HEK293 (cell line): ENCODE data around the gene SNRPD2.
A peak's percentile ranks its signal among the peaks of the same experiment; 100 is the strongest.

Source experiments
- ELK4 ChIP-seq: IDR thresholded peaks from 2 replicates; pipeline ENCODE4 v1.6.1; 2011; ENCODE audit warnings: mild to moderate bottlenecking, low read depth, low read length, borderline replicate concordance
- GLIS1 ChIP-seq: fragments of 450-650 bp; formaldehyde crosslinking; IDR thresholded peaks from 2 replicates; pipeline ENCODE4 v1.5.1; 2016; ENCODE audit warnings: missing biosample characterization, missing genetic modification characterization
- MZF1 ChIP-seq: fragments of 450-650 bp; formaldehyde crosslinking; IDR thresholded peaks from 2 replicates; pipeline ENCODE4 v1.5.1; 2017; ENCODE audit warnings: missing biosample characterization, missing genetic modification characterization, borderline replicate concordance
- PBX3 ChIP-seq: sonication (generic); formaldehyde crosslinking; IDR thresholded peaks from 2 replicates; pipeline ENCODE4 v1.8.1; 2022; ENCODE audit warnings: mild to moderate bottlenecking, moderate library complexity, missing genetic modification reagents
- PRDM1 ChIP-seq: fragments of 450-650 bp; formaldehyde crosslinking; IDR thresholded peaks from 2 replicates; pipeline ENCODE4; 2016; ENCODE audit warnings: missing biosample characterization, missing genetic modification characterization
- PRDM10 ChIP-seq: fragments of 450-650 bp; formaldehyde crosslinking; IDR thresholded peaks from 2 replicates; pipeline ENCODE4 v1.5.1; 2016; ENCODE audit warnings: missing biosample characterization, missing genetic modification characterization
- ZBTB48 ChIP-seq: fragments of 450-650 bp; formaldehyde crosslinking; IDR thresholded peaks from 2 replicates; pipeline ENCODE4 v1.5.1; 2016; ENCODE audit warnings: missing biosample characterization, missing genetic modification characterization
- ZEB2 ChIP-seq: fragments of 450-650 bp; formaldehyde crosslinking; IDR thresholded peaks from 2 replicates; pipeline ENCODE4 v1.5.1; 2016; ENCODE audit warnings: missing biosample characterization, missing genetic modification characterization
- ZFP37 ChIP-seq: fragments of 450-650 bp; formaldehyde crosslinking; IDR thresholded peaks from 2 replicates; pipeline ENCODE4 v1.5.1; 2016; ENCODE audit warnings: missing biosample characterization, missing genetic modification characterization
- ZNF16 ChIP-seq: fragments of 450-650 bp; formaldehyde crosslinking; IDR thresholded peaks from 2 replicates; pipeline ENCODE4 v1.5.1; 2016; ENCODE audit warnings: low read depth, missing biosample characterization, missing genetic modification characterization
- ZNF184 ChIP-seq: fragments of 450-650 bp; IDR thresholded peaks from 2 replicates; pipeline ENCODE4 v1.5.1; 2018; ENCODE audit warnings: missing biosample characterization, mild to moderate bottlenecking, missing genetic modification characterization
- ZNF449 ChIP-seq: fragments of 450-650 bp; formaldehyde crosslinking; IDR thresholded peaks from 2 replicates; pipeline ENCODE4 v1.5.1; 2017; ENCODE audit warnings: missing biosample characterization, mild to moderate bottlenecking, missing genetic modification characterization, moderate library complexity
- ZNF501 ChIP-seq: fragments of 450-650 bp; formaldehyde crosslinking; IDR thresholded peaks from 2 replicates; pipeline ENCODE4 v1.5.1; 2016; ENCODE audit warnings: missing biosample characterization, missing genetic modification characterization
- ZNF513 ChIP-seq: fragments of 450-650 bp; IDR thresholded peaks from 2 replicates; pipeline ENCODE4 v1.5.1; 2018; ENCODE audit warnings: missing biosample characterization, missing genetic modification characterization
- ZNF544 ChIP-seq: fragments of 450-650 bp; formaldehyde crosslinking; IDR thresholded peaks from 2 replicates; pipeline ENCODE4 v1.5.0; 2017; ENCODE audit warnings: missing biosample characterization, missing genetic modification characterization
- ZNF571 ChIP-seq: fragments of 450-650 bp; formaldehyde crosslinking; IDR thresholded peaks from 2 replicates; pipeline ENCODE4 v1.5.0; 2017; ENCODE audit warnings: missing biosample characterization, missing genetic modification characterization
- ZNF768 ChIP-seq: fragments of 450-650 bp; formaldehyde crosslinking; IDR thresholded peaks from 2 replicates; pipeline ENCODE4 v1.5.1; 2018; ENCODE audit warnings: missing biosample characterization, mild to moderate bottlenecking, missing genetic modification characterization

The SNRPD2 gene

GRCh38 chr19:45681391-45682015, 10.2 kb downstream of the SNRPD2 start (continued):
- TF ChIP-seq PRDM10 (tag by site-specific recombination) (peak; percentile 44; the same call in 1 of the 2 replicates), ZNF768 (tag by site-specific recombination) (no peak), ZNF544 (tag by site-specific recombination) (no peak), PRDM1 (tag by site-specific recombination) (no peak), GLIS1 (tag by site-specific recombination) (peak; percentile 70), ZEB2 (tag by site-specific recombination) (peak; percentile 68), ZNF513 (tag by site-specific recombination) (no peak), PBX3 (CRISPR knock-in tag) (0 out of 2 replicates have a peak, but pooled peaks have one; percentile 78), ZBTB48 (tag by site-specific recombination) (no peak; the same call in 1 of the 2 replicates), MZF1 (tag by site-specific recombination) (no peak), ZNF16 (tag by site-specific recombination) (no peak), ELK4 (no peak), ZFP37 (0 out of 2 replicates have a peak, but pooled peaks have one; percentile 33), ZNF184 (no peak), ZNF571 (tag by site-specific recombination) (no peak), ZNF449 (tag by site-specific recombination) (no peak), ZNF501 (tag by site-specific recombination) (0 out of 2 replicates have a peak, but pooled peaks have one; percentile 45)
